ENCODE results near the gene DNM1L.

DNA sequence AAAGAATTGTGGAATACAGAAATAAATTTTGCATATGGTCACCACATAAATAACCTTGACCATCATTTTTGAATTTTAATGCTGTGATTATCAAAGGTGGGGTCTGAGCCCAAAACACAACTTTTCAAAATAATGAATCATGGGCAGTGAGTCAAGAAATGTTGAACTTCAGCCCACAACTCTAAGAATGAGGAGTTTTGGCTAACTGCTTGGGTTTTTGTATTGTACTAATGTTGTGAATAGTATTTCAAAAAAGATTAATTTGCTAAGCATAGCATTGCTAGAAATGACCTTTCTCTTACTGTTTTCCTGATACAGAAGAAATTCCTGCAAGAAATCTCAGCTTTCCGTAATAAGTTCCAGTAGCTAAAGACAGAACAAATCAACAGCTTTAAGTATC, 101.0 kb downstream of the DNM1L start:
- TF ChIP-seq, protein P1, sequence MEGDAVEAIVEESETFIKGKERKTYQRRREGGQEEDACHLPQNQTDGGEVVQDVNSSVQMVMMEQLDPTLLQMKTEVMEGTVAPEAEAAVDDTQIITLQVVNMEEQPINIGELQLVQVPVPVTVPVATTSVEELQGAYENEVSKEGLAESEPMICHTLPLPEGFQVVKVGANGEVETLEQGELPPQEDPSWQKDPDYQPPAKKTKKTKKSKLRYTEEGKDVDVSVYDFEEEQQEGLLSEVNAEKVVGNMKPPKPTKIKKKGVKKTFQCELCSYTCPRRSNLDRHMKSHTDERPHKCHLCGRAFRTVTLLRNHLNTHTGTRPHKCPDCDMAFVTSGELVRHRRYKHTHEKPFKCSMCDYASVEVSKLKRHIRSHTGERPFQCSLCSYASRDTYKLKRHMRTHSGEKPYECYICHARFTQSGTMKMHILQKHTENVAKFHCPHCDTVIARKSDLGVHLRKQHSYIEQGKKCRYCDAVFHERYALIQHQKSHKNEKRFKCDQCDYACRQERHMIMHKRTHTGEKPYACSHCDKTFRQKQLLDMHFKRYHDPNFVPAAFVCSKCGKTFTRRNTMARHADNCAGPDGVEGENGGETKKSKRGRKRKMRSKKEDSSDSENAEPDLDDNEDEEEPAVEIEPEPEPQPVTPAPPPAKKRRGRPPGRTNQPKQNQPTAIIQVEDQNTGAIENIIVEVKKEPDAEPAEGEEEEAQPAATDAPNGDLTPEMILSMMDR (IDR thresholded peaks at IDR 0.05): no peak
- TF ChIP-seq POLR2A (IDR thresholded peaks at IDR 0.05): no peak

Data from gastroesophageal sphincter (tissue), 3 donors.